Astrocyte of the cerebellum (primary cell): ENCODE results near the gene CLDN12.
"Not testable (repeated sequence)": the region's sequence is repeated elsewhere in the genome, so short reads cannot be mapped to it uniquely, and the experiment has no call there.

Experiments
- DNase-seq: peaks from one replicate; pipeline ENCODE4 v3.0.0-alpha.2; 2011; ENCODE audit warnings: low read depth
- H3K4me3 ChIP-seq: 2 replicates; pipeline ENCODE4 v1.5.1; 2011; ENCODE audit warnings: mild to moderate bottlenecking, low read depth, low read length, moderate library complexity
- in situ Hi-C: cut with HindIII; loops from 2 replicates; pipeline ENCODE4 v1.10.0; 2017; ENCODE audit warnings: low sequenced_read_pairs
- TF ChIP-seq, protein P1 (sequence below): IDR thresholded peaks from 2 replicates; pipeline ENCODE4 v1.5.1; 2012; ENCODE audit warnings: low read length, low read depth, moderate library complexity, mild to moderate bottlenecking; ENCODE audit errors: missing control alignments

Gene CLDN12

GRCh38 chr7:90453259-90453891 lies 50.1 kb downstream of the CLDN12 start:
- no peak overlapping the region for H3K4me3 ChIP-seq
- in situ Hi-C loops, result no loop called here
- no peak for DNase-seq
- TF ChIP-seq, protein P1, sequence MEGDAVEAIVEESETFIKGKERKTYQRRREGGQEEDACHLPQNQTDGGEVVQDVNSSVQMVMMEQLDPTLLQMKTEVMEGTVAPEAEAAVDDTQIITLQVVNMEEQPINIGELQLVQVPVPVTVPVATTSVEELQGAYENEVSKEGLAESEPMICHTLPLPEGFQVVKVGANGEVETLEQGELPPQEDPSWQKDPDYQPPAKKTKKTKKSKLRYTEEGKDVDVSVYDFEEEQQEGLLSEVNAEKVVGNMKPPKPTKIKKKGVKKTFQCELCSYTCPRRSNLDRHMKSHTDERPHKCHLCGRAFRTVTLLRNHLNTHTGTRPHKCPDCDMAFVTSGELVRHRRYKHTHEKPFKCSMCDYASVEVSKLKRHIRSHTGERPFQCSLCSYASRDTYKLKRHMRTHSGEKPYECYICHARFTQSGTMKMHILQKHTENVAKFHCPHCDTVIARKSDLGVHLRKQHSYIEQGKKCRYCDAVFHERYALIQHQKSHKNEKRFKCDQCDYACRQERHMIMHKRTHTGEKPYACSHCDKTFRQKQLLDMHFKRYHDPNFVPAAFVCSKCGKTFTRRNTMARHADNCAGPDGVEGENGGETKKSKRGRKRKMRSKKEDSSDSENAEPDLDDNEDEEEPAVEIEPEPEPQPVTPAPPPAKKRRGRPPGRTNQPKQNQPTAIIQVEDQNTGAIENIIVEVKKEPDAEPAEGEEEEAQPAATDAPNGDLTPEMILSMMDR, result no peak

- H3K4me3 ChIP-seq, result no peak overlapping the region
- in situ Hi-C loops, result no loop called here
- TF ChIP-seq, protein P1, result no peak
Measured at GRCh38 chr7:90453931-90454330, 50.7 kb downstream of the CLDN12 start.

GRCh38 chr7:90455163-90456030 lies 52.1 kb downstream of the CLDN12 start:
- H3K4me3 ChIP-seq, result no peak overlapping the region
- in situ Hi-C loops, result no loop called here
- TF ChIP-seq, protein P1, result peak; percentile 69
- DNase-seq, result peak; percentile 27

More at GRCh38 chr7:90453931-90454330, 50.7 kb downstream of the CLDN12 start:
- no peak for DNase-seq

- TF ChIP-seq, protein P1, result no peak
- no peak for DNase-seq
- in situ Hi-C loops, result no loop called here
Measured at GRCh38 chr7:90458104-90458503, 54.8 kb downstream of the CLDN12 start.

DNA sequence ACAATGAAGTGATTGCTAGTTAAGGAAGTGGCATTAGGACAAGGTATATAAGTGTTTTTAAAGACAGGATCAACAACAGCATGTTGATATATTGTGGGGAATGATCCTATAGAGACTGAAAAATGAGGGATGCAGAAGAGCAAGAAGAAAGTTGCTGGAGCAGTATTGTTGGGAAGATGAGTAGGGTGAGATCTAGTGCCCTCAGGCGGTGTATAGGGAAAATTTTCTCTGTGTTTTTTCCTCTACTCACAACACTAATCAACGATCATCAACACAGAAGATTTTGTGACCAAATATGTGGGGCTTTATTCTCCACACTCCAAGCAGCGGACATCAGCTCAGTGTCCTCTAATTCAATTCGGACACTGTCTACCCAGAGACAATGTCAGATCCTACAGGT lies 56.6 kb downstream of the CLDN12 start:
- no peak for DNase-seq
- H3K4me3 ChIP-seq, result no peak overlapping the region
- TF ChIP-seq, protein P1, result no peak
- in situ Hi-C loops, result no loop called here

More at GRCh38 chr7:90458104-90458503, 54.8 kb downstream of the CLDN12 start:
- no peak overlapping the region for H3K4me3 ChIP-seq

GRCh38 chr7:90461219-90461618 lies 58.0 kb downstream of the CLDN12 start:
- in situ Hi-C loops, result no loop called here
- DNase-seq, result no peak
- H3K4me3 ChIP-seq, result no peak overlapping the region
- TF ChIP-seq, protein P1, result no peak

- H3K4me3 ChIP-seq, in situ Hi-C loops, DNase-seq: not testable (repeated sequence)
Measured at GRCh38 chr7:90463151-90463628, 59.9 kb downstream of the CLDN12 start.
